Epidermal melanocyte (primary cell): ENCODE data around the gene PRRT1.

Source experiments
- DNase-seq: peaks from one replicate; pipeline ENCODE4 v3.0.0; 2011; ENCODE audit warnings: low spot score; ENCODE audit not compliant: insufficient read length

PRRT1 gene

GRCh38 chr6:32175711-32176475, 24.2 kb upstream of the PRRT1 start, which contains the start of gene AGPAT1:
Gene AGPAT1, minus strand, starts transcription at chr6:32176084. Its CDS starts 4,588 bp downstream, at chr6:32171496.
- peak; percentile 98 for DNase-seq

GRCh38 chr6:32175322-32175710, 23.6 kb upstream of the PRRT1 start:
- no peak for DNase-seq

GRCh38 chr6:32174416-32174815, 22.7 kb upstream of the PRRT1 start:
- no peak for DNase-seq

GRCh38 chr6:32173051-32173727, 21.4 kb upstream of the PRRT1 start:
- DNase-seq, result no peak

GRCh38 chr6:32171234-32171633, 19.5 kb upstream of the PRRT1 start:
- no peak for DNase-seq

GRCh38 chr6:32170294-32170693, 18.6 kb upstream of the PRRT1 start:
- no peak for DNase-seq

- DNase-seq, result no peak
Measured at GRCh38 chr6:32168807-32169591, 17.3 kb upstream of the PRRT1 start.

- no peak for DNase-seq
Measured at GRCh38 chr6:32168350-32168749, 16.6 kb upstream of the PRRT1 start.

- no peak for DNase-seq
Measured at GRCh38 chr6:32167761-32168262, 16.1 kb upstream of the PRRT1 start.

- no peak for DNase-seq
Measured at GRCh38 chr6:32167154-32167760, 15.5 kb upstream of the PRRT1 start.

- DNase-seq, result no peak
Measured at GRCh38 chr6:32166411-32167061, 14.8 kb upstream of the PRRT1 start.

- DNase-seq, result no peak
Measured at GRCh38 chr6:32164295-32164694, 12.6 kb upstream of the PRRT1 start, which contains the start of gene EGFL8. Gene EGFL8, plus strand, starts transcription at chr6:32164595. Its CDS starts 1,571 bp downstream, at chr6:32166166.

GRCh38 chr6:32163559-32164258, 12.0 kb upstream of the PRRT1 start:
- DNase-seq, result peak; percentile 92

- no peak for DNase-seq
Measured at GRCh38 chr6:32158052-32158451, 6.3 kb upstream of the PRRT1 start.

GRCh38 chr6:32156891-32157290, 5.2 kb upstream of the PRRT1 start:
- no peak for DNase-seq

- DNase-seq, result no peak
Measured at GRCh38 chr6:32154514-32155161, 2.9 kb upstream of the PRRT1 start.

GRCh38 chr6:32153564-32154513, 2.1 kb upstream of the PRRT1 start, which contains the start of gene PPT2:
Gene PPT2, plus strand, starts transcription at chr6:32154141. Its CDS starts 454 bp downstream, at chr6:32154595.
- peak; percentile 81 for DNase-seq
